ENCODE data around the gene CDK11A. TPM values are rescaled to one million over a fixed set of nuclear protein-coding genes. Genes with fewer than 3 reads are reported as not detected.

CDK11A gene
- total RNA-seq (2022; extraction: Qiagen RNA extraction; ENCODE audit: low read depth), result 19.0 to 25.2 TPM (median 23.1 TPM) in 5 replicates

DNA sequence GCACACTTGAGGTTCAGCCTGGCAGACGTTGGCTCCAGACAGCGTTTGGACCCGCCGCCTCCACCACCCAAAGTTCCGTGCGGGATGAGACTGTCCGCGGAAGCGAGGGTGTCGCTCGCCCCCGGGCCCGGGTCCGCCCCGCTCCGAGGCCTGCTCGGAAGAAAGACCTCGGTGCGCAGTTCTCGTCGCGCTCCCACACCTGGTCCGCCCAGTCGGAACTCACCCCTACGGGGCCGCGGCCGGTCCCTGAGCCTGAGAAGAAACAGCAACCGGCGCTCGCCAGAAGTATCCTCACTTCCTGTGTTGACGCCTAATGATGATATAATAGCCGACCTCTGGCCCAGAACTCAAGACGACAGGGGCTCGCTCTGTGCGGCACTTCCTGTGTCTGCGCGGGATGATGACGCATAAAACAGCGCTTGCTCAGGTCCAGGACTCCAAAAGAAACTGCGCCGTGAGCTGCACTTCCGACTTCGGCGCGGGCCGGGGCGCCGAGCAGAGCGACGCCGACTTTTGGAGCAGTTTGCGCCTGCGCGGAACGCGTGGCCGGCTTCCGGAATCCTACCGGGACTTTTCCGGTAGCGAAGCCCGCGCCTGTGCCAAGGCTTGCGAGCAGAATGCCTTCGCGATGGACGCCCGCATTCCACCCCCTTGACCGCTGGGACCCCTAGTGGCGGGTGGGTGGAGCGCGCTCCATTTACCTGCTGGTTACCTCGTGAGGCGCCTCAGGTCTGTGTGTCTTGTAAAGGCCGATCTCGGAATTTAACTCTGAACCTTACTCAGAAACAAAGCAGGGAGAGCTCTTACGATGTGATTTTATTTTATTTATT is at the start of gene CDK11A:
CDK11A (minus strand) TSS at position 323 of the 830 bp plus-strand sequence. CDS start 1,539 bp downstream, outside the sequence.

DNA sequence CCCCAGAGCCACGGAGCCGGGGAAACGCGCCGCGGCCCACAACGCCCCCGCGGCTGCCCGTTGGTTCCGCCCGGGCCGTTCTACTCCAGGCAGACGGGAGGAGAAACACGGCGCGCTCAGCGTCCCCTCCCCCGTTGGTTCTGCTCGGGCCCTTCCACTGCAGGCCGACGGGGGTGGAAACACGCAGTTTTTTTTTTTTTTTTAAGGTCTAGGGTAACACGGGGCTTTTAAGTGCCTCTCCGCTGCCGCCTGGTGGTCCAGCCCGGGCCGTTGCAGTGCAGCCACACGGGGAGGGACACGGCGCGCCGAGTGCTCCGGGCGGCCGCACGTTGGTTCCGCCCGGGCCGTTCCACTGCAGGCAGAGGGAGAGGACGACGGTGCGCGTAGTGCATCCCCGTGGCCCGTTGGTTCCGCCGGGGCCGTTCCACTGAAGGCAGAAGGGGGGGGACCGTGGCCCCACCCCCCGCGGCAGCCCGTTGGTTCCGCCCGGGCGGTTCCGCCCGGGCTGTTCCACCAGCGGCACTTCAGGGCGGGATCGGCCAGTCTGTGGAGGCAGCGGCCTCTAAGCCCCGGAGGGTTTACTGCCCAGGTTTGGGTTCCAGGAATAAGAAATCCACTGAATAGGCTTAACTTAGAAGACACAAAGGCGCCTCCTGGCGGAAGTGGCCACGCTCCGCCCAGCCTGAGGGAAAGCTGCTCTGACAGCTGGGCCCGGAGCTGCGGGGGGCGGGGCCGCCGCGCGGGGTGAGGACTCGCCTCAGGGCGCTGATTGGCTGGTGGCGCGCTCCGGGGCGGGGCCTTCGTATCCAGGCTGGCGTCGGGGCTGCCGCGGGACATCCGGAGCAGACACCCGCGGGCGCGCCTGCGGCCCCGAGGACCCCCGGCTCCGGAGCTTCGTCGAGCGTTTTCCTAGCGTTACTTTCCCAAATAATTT is 31.2 kb downstream of the CDK11A start, which contains the start of gene SLC35E2B:
SLC35E2B (minus strand) TSS at position 82 of the 934 bp plus-strand sequence. CDS start 16,096 bp downstream, outside the sequence.

GRCh38 chr1:1658583-1659549 is 65.3 kb downstream of the CDK11A start, which contains the start of gene CDK11B:
TSS of gene CDK11B (minus strand) at chr1:1659004. CDS start at chr1:1657485, 1,519 bp downstream.

Other genes with a start within 250 kb of the CDK11A start
- gene ATAD3A, start 212.2 kb downstream of the CDK11A start, total RNA-seq (2022; extraction: Qiagen RNA extraction; ENCODE audit: low read depth), result 30.4 to 40.6 TPM (median 33.6 TPM) in 5 replicates
- 0.44 to 0.77 TPM (median 0.56 TPM) in 5 replicates for gene TMEM240, start 183.7 kb downstream of the CDK11A start, total RNA-seq (2022; extraction: Qiagen RNA extraction; ENCODE audit: low read depth)
- gene SSU72, start 149.5 kb downstream of the CDK11A start, total RNA-seq (2022; extraction: Qiagen RNA extraction; ENCODE audit: low read depth), result 77.9 to 108 TPM (median 106 TPM) in 5 replicates
- gene FNDC10, start 124.2 kb downstream of the CDK11A start, total RNA-seq (2022; extraction: Qiagen RNA extraction; ENCODE audit: low read depth), result 6.3 to 10.2 TPM (median 7.4 TPM) in 5 replicates
- 8.8 to 24.1 TPM (median 17.7 TPM) in 5 replicates for gene MIB2, start 108.9 kb downstream of the CDK11A start, total RNA-seq (2022; extraction: Qiagen RNA extraction; ENCODE audit: low read depth)
- gene MMP23B, start 92.2 kb downstream of the CDK11A start, total RNA-seq (2022; extraction: Qiagen RNA extraction; ENCODE audit: low read depth), result 0.52 to 1.0 TPM (median 0.83 TPM) in 5 replicates
- 22.4 to 27.4 TPM (median 26.3 TPM) in 5 replicates for gene CDK11B, start 65.4 kb downstream of the CDK11A start, total RNA-seq (2022; extraction: Qiagen RNA extraction; ENCODE audit: low read depth)
- 9.7 to 15.2 TPM (median 13.6 TPM) in 5 replicates for gene SLC35E2B, start 31.6 kb downstream of the CDK11A start, total RNA-seq (2022; extraction: Qiagen RNA extraction; ENCODE audit: low read depth)
- gene NADK, start 54.1 kb upstream of the CDK11A start, total RNA-seq (2022; extraction: Qiagen RNA extraction; ENCODE audit: low read depth), result 25.8 to 41.6 TPM (median 36.4 TPM) in 5 replicates
- 178 to 206 TPM (median 202 TPM) in 5 replicates for gene GNB1, start 166.7 kb upstream of the CDK11A start, total RNA-seq (2022; extraction: Qiagen RNA extraction; ENCODE audit: low read depth)
- gene CALML6, start 190.9 kb upstream of the CDK11A start, total RNA-seq (2022; extraction: Qiagen RNA extraction; ENCODE audit: low read depth), result 0.20 to 0.28 TPM (median 0.24 TPM) in 5 replicates
- 0.64 to 1.1 TPM (median 0.81 TPM) in 5 replicates for gene TMEM52, start 194.9 kb upstream of the CDK11A start, total RNA-seq (2022; extraction: Qiagen RNA extraction; ENCODE audit: low read depth)